ENCODE measurements around the gene CYP1A2. TPM values are rescaled to one million over a fixed set of nuclear protein-coding genes. Genes with fewer than 3 reads are reported as not detected.
"Not testable (repeated sequence)": the region's sequence is repeated elsewhere in the genome, so short reads cannot be mapped to it uniquely, and the experiment has no call there.

CYP1A2 gene
- total and polyA plus RNA-seq, 4 donors, result not detected

- DNase-seq (peak in 1 of 2 donors; percentile 21), ATAC-seq (ENCODE audit: low FRiP score) (no peak)
- H3K27me3 ChIP-seq (ENCODE audit: control insufficient read depth in 1 of 2, insufficient read depth in 2 of 2, low read length in 1 of 2), result no peaks in the 10 kb centered on the region
Measured at GRCh38 chr15:74730619-74731316, 17.9 kb upstream of the CYP1A2 start.

DNA sequence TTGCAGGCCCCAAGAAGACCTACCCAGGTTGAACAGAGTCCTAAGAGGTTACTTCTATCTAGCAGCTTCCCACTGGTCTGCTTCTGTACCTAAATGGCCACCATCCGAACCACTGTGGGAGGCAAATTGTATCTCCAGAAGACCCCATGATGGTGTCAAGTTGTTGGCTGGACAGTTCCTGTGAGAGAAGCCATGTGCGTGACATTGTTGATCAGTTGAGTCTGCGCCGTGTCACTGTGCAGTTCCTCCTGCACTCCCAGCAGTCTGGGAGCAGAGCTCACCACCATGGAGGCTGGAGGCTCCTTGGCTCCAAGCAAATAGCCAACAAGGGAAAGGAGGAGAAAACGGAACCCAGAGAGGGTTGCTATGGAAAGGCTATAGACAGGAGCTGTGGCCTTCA, 15.8 kb upstream of the CYP1A2 start:
- Histone ChIP-seq H3K27ac (ENCODE audit: low read depth in 1 of 2, low read length in 2 of 2) (no peak overlapping the region), H3K4me1 (ENCODE audit: control insufficient read depth in 1 of 2, insufficient read depth in 2 of 2, low read length in 2 of 2) (no peaks in the 10 kb centered on the region), H3K4me3 (ENCODE audit: low read length in 2 of 2) (no peak overlapping the region), H3K9me3 (ENCODE audit: control insufficient read depth, low read length) (no peaks in the 10 kb centered on the region), H3K27me3 (ENCODE audit: control insufficient read depth in 1 of 2, insufficient read depth in 2 of 2, low read length in 1 of 2) (no peaks in the 10 kb centered on the region), H3K36me3 (ENCODE audit: control insufficient read depth in 1 of 2, insufficient read depth in 2 of 2, low read length in 1 of 2) (no peaks in the 10 kb centered on the region)
- DNase-seq, result peak in 1 of 2 donors; percentile 57
- intact Hi-C loops (cut with DNase I), result no loop called here
- 76 to 79% methylated on average over 5 of the region's 5 CpGs for WGBS, 2 donors
- ATAC-seq (ENCODE audit: low FRiP score), result no peak

More at GRCh38 chr15:74730619-74731316, 17.9 kb upstream of the CYP1A2 start:
- no peaks in the 10 kb centered on the region for H3K4me1 ChIP-seq (ENCODE audit: control insufficient read depth in 1 of 2, insufficient read depth in 2 of 2, low read length in 2 of 2)
- 67 to 68% methylated on average over 7 of the region's 7 CpGs for WGBS, 2 donors
- H3K27ac ChIP-seq (ENCODE audit: low read depth in 1 of 2, low read length in 2 of 2), result no peak overlapping the region
- no peak overlapping the region for H3K4me3 ChIP-seq (ENCODE audit: low read length in 2 of 2)
- intact Hi-C loops (cut with DNase I), result no loop called here
- no peaks in the 10 kb centered on the region for H3K36me3 ChIP-seq (ENCODE audit: control insufficient read depth in 1 of 2, insufficient read depth in 2 of 2, low read length in 1 of 2)
- H3K9me3 ChIP-seq (ENCODE audit: control insufficient read depth, low read length), result no peaks in the 10 kb centered on the region

DNA sequence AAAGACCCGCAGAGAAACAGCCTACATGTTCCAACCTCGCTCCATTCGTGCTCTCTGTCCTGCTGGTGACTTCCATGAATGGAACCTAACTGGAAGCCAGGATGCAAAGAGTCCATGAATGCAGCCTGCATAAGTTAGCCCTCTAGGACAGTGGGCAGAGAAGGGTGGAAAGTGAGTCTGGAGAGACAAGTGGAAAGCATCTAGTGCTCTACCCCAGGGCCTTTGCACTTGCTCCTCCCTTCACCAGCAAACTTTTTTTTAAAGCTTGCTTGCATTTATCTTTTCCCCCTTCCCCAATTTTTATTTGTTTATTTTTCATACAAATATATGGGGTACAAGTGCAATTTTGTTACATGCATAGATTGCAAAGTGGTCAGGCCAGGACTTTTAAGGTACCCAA, 15.4 kb upstream of the CYP1A2 start:
- H3K4me3 ChIP-seq (ENCODE audit: low read length in 2 of 2), result no peak overlapping the region
- H3K4me1 ChIP-seq (ENCODE audit: control insufficient read depth in 1 of 2, insufficient read depth in 2 of 2, low read length in 2 of 2), result no peaks in the 10 kb centered on the region
- no peak overlapping the region for H3K27ac ChIP-seq (ENCODE audit: low read depth in 1 of 2, low read length in 2 of 2)
- no peak for ATAC-seq (ENCODE audit: low FRiP score)
- no peaks in the 10 kb centered on the region for H3K9me3 ChIP-seq (ENCODE audit: control insufficient read depth, low read length)
- no peaks in the 10 kb centered on the region for H3K27me3 ChIP-seq (ENCODE audit: control insufficient read depth in 1 of 2, insufficient read depth in 2 of 2, low read length in 1 of 2)
- intact Hi-C loops (cut with DNase I), result no loop called here
- no peaks in the 10 kb centered on the region for H3K36me3 ChIP-seq (ENCODE audit: control insufficient read depth in 1 of 2, insufficient read depth in 2 of 2, low read length in 1 of 2)
- 90 to 91% methylated on average over 3 of the region's 3 CpGs for WGBS, 2 donors
- no peak for DNase-seq

DNA sequence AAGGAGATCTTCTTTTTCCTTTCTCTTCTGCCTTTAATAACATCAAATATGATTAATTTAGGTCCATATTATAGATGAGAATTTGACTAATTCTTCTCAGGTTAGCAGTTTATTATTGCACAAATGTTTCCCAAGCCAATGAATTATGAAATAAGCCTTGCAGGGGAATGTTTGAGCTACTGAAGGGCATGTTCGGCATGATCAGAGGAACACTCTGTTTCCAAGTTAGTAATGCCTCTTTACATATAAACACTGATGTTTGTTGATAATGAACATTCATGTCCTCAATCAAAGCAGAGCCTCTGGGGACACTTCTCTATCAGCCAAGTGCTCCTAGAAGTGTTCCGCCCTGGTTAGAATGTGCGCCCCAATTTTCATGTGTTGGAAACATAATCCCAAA, 13.3 kb upstream of the CYP1A2 start:
- 91 to 92% methylated on average over 3 of the region's 3 CpGs for WGBS, 2 donors
- H3K4me1 ChIP-seq (ENCODE audit: control insufficient read depth in 1 of 2, insufficient read depth in 2 of 2, low read length in 2 of 2), result no peaks in the 10 kb centered on the region
- no peaks in the 10 kb centered on the region for H3K36me3 ChIP-seq (ENCODE audit: control insufficient read depth in 1 of 2, insufficient read depth in 2 of 2, low read length in 1 of 2)
- DNase-seq, result no peak
- H3K9me3 ChIP-seq (ENCODE audit: control insufficient read depth, low read length), result no peaks in the 10 kb centered on the region
- intact Hi-C loops (cut with DNase I), result no loop called here
- no peak overlapping the region for H3K27ac ChIP-seq (ENCODE audit: low read depth in 1 of 2, low read length in 2 of 2)
- H3K4me3 ChIP-seq (ENCODE audit: low read length in 2 of 2), result no peak overlapping the region
- H3K27me3 ChIP-seq (ENCODE audit: control insufficient read depth in 1 of 2, insufficient read depth in 2 of 2, low read length in 1 of 2), result no peaks in the 10 kb centered on the region
- no peak for ATAC-seq (ENCODE audit: low FRiP score)

GRCh38 chr15:74738239-74738638, 10.4 kb upstream of the CYP1A2 start:
- H3K27ac ChIP-seq (ENCODE audit: low read depth in 1 of 2, low read length in 2 of 2); H3K4me3 ChIP-seq (ENCODE audit: low read length in 2 of 2); H3K4me1 ChIP-seq (ENCODE audit: control insufficient read depth in 1 of 2, insufficient read depth in 2 of 2, low read length in 2 of 2); H3K9me3 ChIP-seq (ENCODE audit: control insufficient read depth, low read length); H3K36me3 ChIP-seq (ENCODE audit: control insufficient read depth in 1 of 2, insufficient read depth in 2 of 2, low read length in 1 of 2); ATAC-seq (ENCODE audit: low FRiP score); DNase-seq; H3K27me3 ChIP-seq (ENCODE audit: control insufficient read depth in 1 of 2, insufficient read depth in 2 of 2, low read length in 1 of 2); intact Hi-C loops (cut with DNase I): not testable (repeated sequence)
- 66 to 70% methylated on average over 5 of the region's 5 CpGs for WGBS, 2 donors

GRCh38 chr15:74742422-74742821, 6.2 kb upstream of the CYP1A2 start:
- peaks cover 4% of the 10 kb centered on the region for H3K9me3 ChIP-seq (ENCODE audit: control insufficient read depth, low read length)
- WGBS, 2 donors, result 80 to 83% methylated on average over 5 of the region's 5 CpGs
- intact Hi-C loops (cut with DNase I), result no loop called here
- ATAC-seq (ENCODE audit: low FRiP score) (no peak), DNase-seq (no peak)
- no peaks in the 10 kb centered on the region for H3K4me1 ChIP-seq (ENCODE audit: control insufficient read depth in 1 of 2, insufficient read depth in 2 of 2, low read length in 2 of 2)
- H3K27ac ChIP-seq (ENCODE audit: low read depth in 1 of 2, low read length in 2 of 2), result no peak overlapping the region
- H3K4me3 ChIP-seq (ENCODE audit: low read length in 2 of 2), result no peak overlapping the region
- H3K36me3 ChIP-seq (ENCODE audit: control insufficient read depth in 1 of 2, insufficient read depth in 2 of 2, low read length in 1 of 2), result no peaks in the 10 kb centered on the region
- H3K27me3 ChIP-seq (ENCODE audit: control insufficient read depth in 1 of 2, insufficient read depth in 2 of 2, low read length in 1 of 2), result no peaks in the 10 kb centered on the region

GRCh38 chr15:74746389-74746788, 2.3 kb upstream of the CYP1A2 start:
- no peaks in the 10 kb centered on the region for H3K4me1 ChIP-seq (ENCODE audit: control insufficient read depth in 1 of 2, insufficient read depth in 2 of 2, low read length in 2 of 2)
- no peak for ATAC-seq (ENCODE audit: low FRiP score)
- no peak for DNase-seq
- no peak overlapping the region for H3K4me3 ChIP-seq (ENCODE audit: low read length in 2 of 2)
- intact Hi-C loops (cut with DNase I), result no loop called here
- WGBS, 2 donors, result 71 to 84% methylated on average over 4 of the region's 4 CpGs
- no peak overlapping the region for H3K27ac ChIP-seq (ENCODE audit: low read depth in 1 of 2, low read length in 2 of 2)
- no peaks in the 10 kb centered on the region for H3K27me3 ChIP-seq (ENCODE audit: control insufficient read depth in 1 of 2, insufficient read depth in 2 of 2, low read length in 1 of 2)
- no peaks in the 10 kb centered on the region for H3K36me3 ChIP-seq (ENCODE audit: control insufficient read depth in 1 of 2, insufficient read depth in 2 of 2, low read length in 1 of 2)
- peaks cover 4% of the 10 kb centered on the region for H3K9me3 ChIP-seq (ENCODE audit: control insufficient read depth, low read length)

DNA sequence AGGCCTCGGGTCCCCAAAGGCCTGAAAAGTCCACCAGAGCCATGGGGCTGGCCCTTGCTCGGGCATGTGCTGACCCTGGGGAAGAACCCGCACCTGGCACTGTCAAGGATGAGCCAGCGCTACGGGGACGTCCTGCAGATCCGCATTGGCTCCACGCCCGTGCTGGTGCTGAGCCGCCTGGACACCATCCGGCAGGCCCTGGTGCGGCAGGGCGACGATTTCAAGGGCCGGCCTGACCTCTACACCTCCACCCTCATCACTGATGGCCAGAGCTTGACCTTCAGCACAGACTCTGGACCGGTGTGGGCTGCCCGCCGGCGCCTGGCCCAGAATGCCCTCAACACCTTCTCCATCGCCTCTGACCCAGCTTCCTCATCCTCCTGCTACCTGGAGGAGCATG, 1.2 kb downstream of the CYP1A2 start:
- no peaks in the 10 kb centered on the region for H3K27me3 ChIP-seq (ENCODE audit: control insufficient read depth in 1 of 2, insufficient read depth in 2 of 2, low read length in 1 of 2)
- no peak overlapping the region for H3K4me3 ChIP-seq (ENCODE audit: low read length in 2 of 2)
- no peaks in the 10 kb centered on the region for H3K9me3 ChIP-seq (ENCODE audit: control insufficient read depth, low read length)
- DNase-seq (peak in 1 of 2 donors; percentile 52), ATAC-seq (ENCODE audit: low FRiP score) (no peak)
- no peak overlapping the region for H3K27ac ChIP-seq (ENCODE audit: low read depth in 1 of 2, low read length in 2 of 2)
- WGBS, 2 donors, result 91 to 94% methylated on average over 20 of the region's 20 CpGs
- H3K36me3 ChIP-seq (ENCODE audit: control insufficient read depth in 1 of 2, insufficient read depth in 2 of 2, low read length in 1 of 2), result no peaks in the 10 kb centered on the region
- intact Hi-C loops (cut with DNase I), result no loop called here
- no peaks in the 10 kb centered on the region for H3K4me1 ChIP-seq (ENCODE audit: control insufficient read depth in 1 of 2, insufficient read depth in 2 of 2, low read length in 2 of 2)

DNA sequence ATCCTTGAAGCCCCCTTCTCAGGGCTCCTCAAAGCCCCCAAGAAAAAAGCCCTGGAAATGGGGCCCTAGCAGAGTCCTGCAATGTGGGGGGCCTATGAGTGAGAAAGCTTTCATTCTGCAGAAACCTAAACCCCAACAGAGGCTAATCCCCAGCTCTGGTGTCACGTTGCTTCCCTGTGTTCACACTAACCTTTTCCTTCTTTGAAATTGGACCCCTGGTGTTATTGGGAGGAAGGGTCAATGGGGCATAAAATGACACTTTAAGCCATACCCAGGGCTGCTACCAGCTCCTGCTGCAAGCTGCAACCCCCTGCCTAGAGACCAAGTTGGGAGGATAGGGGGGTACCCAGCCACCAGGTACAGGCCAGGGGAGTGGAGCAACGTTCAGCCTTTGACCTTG, 2.1 kb downstream of the CYP1A2 start:
- Histone ChIP-seq H3K27me3 (ENCODE audit: control insufficient read depth in 1 of 2, insufficient read depth in 2 of 2, low read length in 1 of 2) (no peaks in the 10 kb centered on the region), H3K4me1 (ENCODE audit: control insufficient read depth in 1 of 2, insufficient read depth in 2 of 2, low read length in 2 of 2) (no peaks in the 10 kb centered on the region), H3K4me3 (ENCODE audit: low read length in 2 of 2) (no peak overlapping the region), H3K36me3 (ENCODE audit: control insufficient read depth in 1 of 2, insufficient read depth in 2 of 2, low read length in 1 of 2) (no peaks in the 10 kb centered on the region), H3K9me3 (ENCODE audit: control insufficient read depth, low read length) (no peaks in the 10 kb centered on the region), H3K27ac (ENCODE audit: low read depth in 1 of 2, low read length in 2 of 2) (no peak overlapping the region)
- 43 to 48% methylated on average over 2 of the region's 2 CpGs for WGBS, 2 donors
- DNase-seq (no peak), ATAC-seq (ENCODE audit: low FRiP score) (no peak)
- intact Hi-C loops (cut with DNase I), result no loop called here
